T-cell (primary cell): Measurements from ENCODE around the gene TMEM184B. TPM values are rescaled to one million over a fixed set of nuclear protein-coding genes. Genes with fewer than 3 reads are reported as not detected.
"Not testable (repeated sequence)": the region's sequence is repeated elsewhere in the genome, so short reads cannot be mapped to it uniquely, and the experiment has no call there.

Experiments used
- ATAC-seq, 4 experiments: fragments of 200-7000 bp in 3 of 4; fragments of 150-1000 bp in 1 of 4; cut with Tn5 transposase; replicated peaks in 1 of 4; 1 replicate in 3 of 4; 2 replicates in 1 of 4; pipeline ENCODE4 v1.10.0; 2021; ENCODE audit warnings: moderate library complexity in 3 of 4, mild to moderate bottlenecking in 2 of 4, moderate number of reproducible peaks in 1 of 4
- CTCF ChIA-PET, 2 donors: fragments of 300-600 bp; sonication (Branson Sonifier 250); formaldehyde crosslinking; loops; one replicate each; lab custom pipeline; 2022; ENCODE audit warnings: antibody characterized with exemption in 2 of 2; lab: Charles Lee
- POLR2A ChIA-PET, 2 donors: fragments of 300-600 bp; sonication (Branson Sonifier 250); formaldehyde crosslinking; loops; one replicate each; lab custom pipeline; 2022; ENCODE audit warnings: antibody characterized with exemption in 2 of 2; lab: Charles Lee
- DNase-seq, 35 experiments: peaks; one replicate each; pipeline versions ENCODE4 v3.0.0 to v3.0.0-alpha.2; 2013 to 2023
- H3K27ac ChIP-seq: one replicate; pipeline ENCODE4 v1.5.1; 2013; ENCODE audit warnings: low read length
- H3K27me3 ChIP-seq, 2 experiments: replicated peaks in 1 of 2; 1 replicate in 1 of 2; 2 replicates in 1 of 2; pipeline versions ENCODE4 v1.6.1 to v1.7.0; 2013; ENCODE audit warnings: low read length in 1 of 2, mixed read lengths in 1 of 2; ENCODE audit not compliant: control insufficient read depth in 2 of 2, insufficient read depth in 2 of 2; ENCODE audit errors: extremely low read depth in 1 of 2
- H3K36me3 ChIP-seq, 2 donors: 1 replicate in 1 of 2; 2 replicates in 1 of 2; pipeline versions ENCODE4 v1.6.1 to v1.7.0; 2013; ENCODE audit warnings: low read length in 1 of 2; ENCODE audit not compliant: control insufficient read depth in 2 of 2, insufficient read depth in 1 of 2; ENCODE audit errors: extremely low read depth in 1 of 2
- H3K4me1 ChIP-seq, 2 experiments: 1 replicate in 1 of 2; 2 replicates in 1 of 2; pipeline versions ENCODE4 v1.6.1 to v1.7.0; 2013; ENCODE audit warnings: low read length in 2 of 2, mixed read lengths in 1 of 2; ENCODE audit not compliant: insufficient read depth in 2 of 2, control insufficient read depth in 1 of 2; ENCODE audit errors: extremely low read depth in 1 of 2
- H3K4me3 ChIP-seq, 2 donors: 1 replicate in 1 of 2; 2 replicates in 1 of 2; pipeline versions ENCODE4 v1.5.1 to v1.7.0; 2013; ENCODE audit warnings: mild to moderate bottlenecking in 2 of 2, low read length in 1 of 2, moderate library complexity in 1 of 2; ENCODE audit not compliant: control insufficient read depth in 1 of 2; ENCODE audit errors: extremely low read depth in 1 of 2
- H3K9me3 ChIP-seq: 2 replicates; pipeline ENCODE4 v1.7.0; 2013
- H3K27ac Mint-ChIP-seq, 2 donors: one replicate each; pipeline ENCODE4 v1.8.0; 2020 to 2021; ENCODE audit warnings: mild to moderate bottlenecking in 2 of 2, mixed read lengths in 2 of 2
- H3K27me3 Mint-ChIP-seq, 2 donors: one replicate each; pipeline ENCODE4 v1.8.0; 2021 to 2022; ENCODE audit warnings: mixed read lengths in 2 of 2
- H3K36me3 Mint-ChIP-seq: one replicate; pipeline ENCODE4 v1.8.0; 2021; ENCODE audit warnings: mixed read lengths
- H3K4me1 Mint-ChIP-seq, 3 donors: one replicate each; pipeline ENCODE4 v1.8.0; 2020 to 2022; ENCODE audit warnings: mixed read lengths in 3 of 3, mild to moderate bottlenecking in 1 of 3
- H3K4me3 Mint-ChIP-seq, 3 donors: one replicate each; pipeline ENCODE4 v1.8.0; 2020 to 2022; ENCODE audit warnings: mild to moderate bottlenecking in 3 of 3, mixed read lengths in 3 of 3, moderate library complexity in 3 of 3
- H3K9me3 Mint-ChIP-seq, 3 donors: one replicate each; pipeline ENCODE4 v1.8.0; 2020 to 2022; ENCODE audit warnings: mixed read lengths in 3 of 3
- WGBS: methylation state at CpG from one replicate; pipeline ENCODE4 v1.1.5; 2013; ENCODE audit warnings: missing lambda C conversion rate; ENCODE audit not compliant: insufficient coverage; 5-methylcytosine and 5-hydroxymethylcytosine counted together
- total RNA-seq, 35 experiments: library from RNA in 6 of 35; stranded (reverse) in 6 of 35; fragments of 120-200 nt in 1 of 35; gene quantifications; one replicate each; pipeline versions ENCODE4 v1.2.1 to v1.2.4 and lab custom pipeline; 2013 to 2026

The TMEM184B gene
- total RNA-seq, 5 donors from 2014 or later (not counting 1 experiment from before 2014, with no cell fraction given): 30.8 to 41.3 (median 35.8) TPM

- H3K27me3 ChIP-seq, H3K36me3 ChIP-seq, CTCF ChIA-PET, ATAC-seq, H3K36me3 Mint-ChIP-seq, H3K9me3 Mint-ChIP-seq, H3K27ac ChIP-seq, POLR2A ChIA-PET, H3K27me3 Mint-ChIP-seq, DNase-seq, H3K4me3 ChIP-seq, H3K9me3 ChIP-seq: not testable (repeated sequence)
- H3K4me3 Mint-ChIP-seq: peak overlapping the region in 1 of 3 donors; percentile 7
- H3K4me1 Mint-ChIP-seq: peaks cover 62 to 69% (median 68%) of the 10 kb centered on the region in 3 donors
- H3K4me1 ChIP-seq: peaks cover 11 to 56% of the 10 kb centered on the region in 2 experiments
- peak overlapping the region in 1 of 2 donors; percentile 38 for H3K27ac Mint-ChIP-seq
- no CpG with 5 or more reads among the region's 7 CpGs for WGBS
These were observed 94.2 kb downstream of the TMEM184B start for GRCh38 chr22:38178605-38178937.

GRCh38 chr22:38177926-38178604, 94.7 kb downstream of the TMEM184B start:
- peak overlapping the region in 1 of 3 donors; percentile 7 for H3K4me3 Mint-ChIP-seq
- POLR2A ChIA-PET: no interaction called here
- no peak overlapping the region for H3K27ac Mint-ChIP-seq

GRCh38 chr22:38177571-38177925, 95.3 kb downstream of the TMEM184B start:
- H3K4me3 ChIP-seq, H3K36me3 ChIP-seq, H3K27me3 ChIP-seq, POLR2A ChIA-PET, H3K36me3 Mint-ChIP-seq, H3K9me3 ChIP-seq, H3K9me3 Mint-ChIP-seq, DNase-seq, ATAC-seq, H3K27ac ChIP-seq, CTCF ChIA-PET, H3K27me3 Mint-ChIP-seq: not testable (repeated sequence)
- Mint-ChIP-seq H3K4me1 (peaks cover 73 to 79% (median 75%) of the 10 kb centered on the region in 3 donors), H3K4me3 (peak overlapping the region in 1 of 3 donors; percentile 56), H3K27ac (peak overlapping the region in 1 of 2 donors; percentile 89)
- 88% methylated on average over 9 of the region's 9 CpGs for WGBS
- H3K4me1 ChIP-seq: peaks cover 14 to 65% of the 10 kb centered on the region in 2 experiments

More at GRCh38 chr22:38177926-38178604, 94.7 kb downstream of the TMEM184B start:
- Histone ChIP-seq H3K9me3 (no peaks in the 10 kb centered on the region), H3K4me1 (peaks cover 11 to 60% of the 10 kb centered on the region in 2 experiments), H3K27me3 (no peaks in the 10 kb centered on the region), H3K4me3 (no peak overlapping the region), H3K27ac (no peak overlapping the region), H3K36me3 (no peaks in the 10 kb centered on the region)
- peaks cover 67 to 74% (median 73%) of the 10 kb centered on the region in 3 donors for H3K4me1 Mint-ChIP-seq
- no peaks in the 10 kb centered on the region for H3K9me3 Mint-ChIP-seq
- 88% methylated on average over 10 of the region's 15 CpGs for WGBS
- DNase-seq: no peak
- CTCF ChIA-PET: no interaction called here
- peaks cover 4% of the 10 kb centered on the region for H3K36me3 Mint-ChIP-seq
- H3K27me3 Mint-ChIP-seq: no peaks in the 10 kb centered on the region
- no peak for ATAC-seq

GRCh38 chr22:38177044-38177443, 95.8 kb downstream of the TMEM184B start:
- no peaks in the 10 kb centered on the region for H3K27me3 ChIP-seq
- no peaks in the 10 kb centered on the region for H3K36me3 ChIP-seq
- H3K4me1 ChIP-seq: peaks cover 14 to 64% of the 10 kb centered on the region in 2 experiments
- ATAC-seq (no peak), DNase-seq (peak in 4 of 35 experiments; percentile 12 to 43 (median 17))
- POLR2A ChIA-PET: no interaction called here
- H3K27ac ChIP-seq: no peak overlapping the region
- Mint-ChIP-seq H3K4me1 (peaks cover 77 to 83% (median 80%) of the 10 kb centered on the region in 3 donors), H3K4me3 (peak overlapping the region in 1 of 3 donors; percentile 56), H3K9me3 (no peaks in the 10 kb centered on the region), H3K36me3 (peaks cover 4% of the 10 kb centered on the region), H3K27me3 (no peaks in the 10 kb centered on the region), H3K27ac (peak overlapping the region; percentile 67 to 89)
- H3K9me3 ChIP-seq: no peaks in the 10 kb centered on the region
- no peak overlapping the region for H3K4me3 ChIP-seq
- CTCF ChIA-PET: interaction anchor here in 1 of 2 donors (1.1 kb wide), 1 partner anchor 17 kb away, joined by 3 read pairs; no protein-coding TSS in a partner anchor
- WGBS: 75% methylated on average over 4 of the region's 4 CpGs

GRCh38 chr22:38176170-38176741, 96.6 kb downstream of the TMEM184B start:
- Mint-ChIP-seq H3K4me3 (peak overlapping the region; percentile 9 to 56 (median 21)), H3K27ac (peak overlapping the region; percentile 67 to 89), H3K27me3 (no peaks in the 10 kb centered on the region), H3K4me1 (peaks cover 75 to 77% (median 76%) of the 10 kb centered on the region in 3 donors), H3K9me3 (no peaks in the 10 kb centered on the region), H3K36me3 (peaks cover 7% of the 10 kb centered on the region)
- H3K4me1 ChIP-seq: peaks cover 14 to 59% of the 10 kb centered on the region in 2 experiments
- no peaks in the 10 kb centered on the region for H3K9me3 ChIP-seq
- ChIA-PET CTCF (interaction anchor here in 1 of 2 donors (1.1 kb wide), 1 partner anchor 16 kb away, joined by 3 read pairs; no protein-coding TSS in a partner anchor), POLR2A (interaction anchor here in 1 of 2 donors (0.5 kb wide), 1 partner anchor 368 kb away, joined by 5 read pairs; the partner anchor contains the start of gene GCAT)
- no peaks in the 10 kb centered on the region for H3K27me3 ChIP-seq
- no peaks in the 10 kb centered on the region for H3K36me3 ChIP-seq
- ATAC-seq (peak in 2 of 4 experiments; percentile 67 to 72), DNase-seq (peak in 24 of 35 experiments; percentile 4 to 60 (median 38))
- no peak overlapping the region for H3K27ac ChIP-seq
- 66% methylated on average over 14 of the region's 14 CpGs for WGBS
- no peak overlapping the region for H3K4me3 ChIP-seq

GRCh38 chr22:38175206-38176118, 97.3 kb downstream of the TMEM184B start:
- no peaks in the 10 kb centered on the region for H3K36me3 ChIP-seq
- Mint-ChIP-seq H3K36me3 (peaks cover 9% of the 10 kb centered on the region), H3K4me3 (peak overlapping the region in 1 of 3 donors; percentile 56), H3K9me3 (no peaks in the 10 kb centered on the region), H3K27me3 (no peaks in the 10 kb centered on the region), H3K27ac (peak overlapping the region in 1 of 2 donors; percentile 89), H3K4me1 (peaks cover 67 to 69% (median 68%) of the 10 kb centered on the region in 3 donors)
- ChIA-PET POLR2A (no interaction called here), CTCF (no interaction called here)
- no peaks in the 10 kb centered on the region for H3K9me3 ChIP-seq
- H3K27me3 ChIP-seq: no peaks in the 10 kb centered on the region
- ATAC-seq: no peak
- no peak overlapping the region for H3K27ac ChIP-seq
- no peak overlapping the region for H3K4me3 ChIP-seq
- peaks cover 12 to 51% of the 10 kb centered on the region in 2 experiments for H3K4me1 ChIP-seq
- no peak for DNase-seq
- 95% methylated on average over 14 of the region's 17 CpGs for WGBS
